GM13976 (cell line): Measurements from ENCODE around the gene CHMP2A.

Source experiments
- DNase-seq: peaks from one replicate; pipeline ENCODE4 v3.0.0; 2012; ENCODE audit warnings: low spot score
- CTCF ChIP-seq: IDR thresholded peaks from 2 replicates; pipeline ENCODE4 v1.5.1; 2012; ENCODE audit warnings: borderline replicate concordance, mild to moderate bottlenecking; ENCODE audit not compliant: insufficient read depth; ENCODE audit errors: extremely low read depth, missing control alignments, control extremely low read depth
- in situ Hi-C: fragments of 300-500 bp; cut with MboI; formaldehyde crosslinking; loops from one replicate; pipeline ENCODE4 v1.12.0; 2022; ENCODE audit warnings: low sequenced_read_pairs, mixed read lengths, inconsistent platforms; ENCODE audit not compliant: unreplicated experiment

CHMP2A gene

DNA sequence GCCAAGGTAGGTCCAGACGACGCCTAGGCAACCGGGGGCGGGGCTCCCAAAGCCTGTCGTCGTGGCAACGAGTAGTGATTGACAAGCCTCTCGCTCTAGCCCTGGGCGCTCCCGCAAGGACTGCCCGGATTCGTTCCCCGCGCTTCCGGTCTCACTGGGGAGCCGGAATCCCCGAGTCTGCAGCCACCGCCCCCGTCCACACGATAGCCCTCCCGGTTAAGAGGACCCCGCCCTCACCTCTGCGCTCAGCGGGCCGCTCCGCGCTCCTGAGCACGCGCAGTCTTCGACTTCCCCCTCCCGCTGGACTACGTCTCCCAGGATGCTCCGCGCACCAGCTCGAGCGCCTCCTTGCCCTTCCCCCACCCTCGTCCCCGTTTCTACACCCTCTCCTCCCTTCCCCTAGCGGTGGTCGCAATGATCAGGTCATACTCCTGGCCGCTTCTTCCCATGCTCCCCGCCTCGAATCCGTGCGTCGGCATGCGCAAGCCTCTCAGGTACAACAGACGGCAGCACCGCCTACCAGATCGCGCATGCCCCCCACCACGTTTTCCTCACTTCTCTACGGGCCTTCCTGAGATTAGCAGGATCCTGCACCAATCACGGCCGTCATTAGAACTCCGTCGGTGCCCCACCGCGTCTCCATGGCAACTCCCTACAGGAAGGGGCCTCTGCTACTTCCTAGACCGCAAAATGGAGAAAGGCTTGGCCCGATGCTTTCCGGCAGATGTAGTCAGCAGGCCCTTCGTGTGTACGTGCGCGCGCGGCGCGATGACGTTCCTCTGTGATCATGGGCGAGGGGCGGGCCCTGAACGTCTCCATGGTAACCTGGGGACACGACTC lies 18.1 kb upstream of the CHMP2A start, which contains the start of gene MZF1:
TSS of gene MZF1 (minus strand) at position 518 of the 840 bp plus-strand sequence. CDS start 1,946 bp downstream, outside the sequence.
- DNase-seq: peak; percentile 96
- TF ChIP-seq CTCF: peak; percentile 7
- in situ Hi-C loops: no loop called here

DNA sequence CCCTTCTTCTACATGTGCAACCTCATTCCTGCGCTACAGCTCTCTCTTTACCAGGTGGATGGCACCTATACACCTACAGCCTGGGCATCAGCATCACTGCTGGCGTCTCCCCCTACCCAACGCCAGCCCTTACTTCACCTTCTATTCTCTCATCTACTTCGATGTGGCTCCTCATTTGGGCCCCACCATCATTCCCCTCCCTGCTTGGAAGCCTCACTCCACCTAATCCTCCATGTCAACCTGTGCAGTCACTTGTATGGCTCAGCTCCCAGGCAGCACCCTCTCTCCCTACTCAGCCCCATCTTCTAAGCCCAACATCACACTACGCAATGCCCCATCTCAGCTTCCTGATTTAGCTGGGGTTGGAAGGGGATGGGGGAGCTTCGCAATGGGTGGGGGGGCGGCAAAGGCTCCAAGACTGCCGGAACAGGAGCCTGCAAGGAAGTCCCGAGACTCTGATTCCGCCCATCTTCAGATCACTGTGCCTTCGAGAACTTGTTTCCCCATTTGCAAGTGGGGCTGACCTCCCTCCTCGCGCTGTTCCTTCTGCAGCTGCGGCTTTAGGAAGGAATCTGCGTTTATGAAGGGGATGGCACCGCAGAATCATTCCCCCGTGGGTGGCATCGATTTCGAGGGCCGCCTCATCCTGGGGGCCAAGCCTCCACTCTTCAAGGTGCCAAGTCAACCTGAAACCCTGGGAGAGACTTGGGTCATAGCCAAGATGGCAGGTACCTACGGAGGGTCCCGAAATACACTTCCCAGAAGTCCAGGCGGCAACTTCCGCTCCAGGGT lies 17.3 kb upstream of the CHMP2A start:
- TF ChIP-seq CTCF: no peak
- no peak for DNase-seq
- in situ Hi-C loops: no loop called here

DNA sequence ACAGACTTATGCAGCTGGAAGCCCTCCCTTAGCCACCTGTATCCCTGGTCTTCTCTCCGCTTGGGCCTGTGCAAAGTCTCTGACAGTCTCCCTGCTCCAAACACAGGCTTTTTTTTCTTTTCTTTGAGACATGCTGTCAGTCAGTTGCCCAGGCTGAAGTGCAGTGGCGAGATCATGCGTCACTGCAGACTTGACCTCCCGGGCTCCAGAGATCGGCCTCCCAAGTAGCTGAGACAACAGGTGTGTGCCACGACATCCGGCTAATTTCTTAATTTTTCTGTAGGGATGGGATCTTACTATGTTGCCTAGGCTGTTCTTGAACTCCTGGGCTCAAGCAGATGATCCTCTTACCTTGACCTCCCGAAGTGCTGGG lies 16.7 kb upstream of the CHMP2A start:
- no peak for DNase-seq
- in situ Hi-C loops: no loop called here
- no peak for TF ChIP-seq CTCF

DNA sequence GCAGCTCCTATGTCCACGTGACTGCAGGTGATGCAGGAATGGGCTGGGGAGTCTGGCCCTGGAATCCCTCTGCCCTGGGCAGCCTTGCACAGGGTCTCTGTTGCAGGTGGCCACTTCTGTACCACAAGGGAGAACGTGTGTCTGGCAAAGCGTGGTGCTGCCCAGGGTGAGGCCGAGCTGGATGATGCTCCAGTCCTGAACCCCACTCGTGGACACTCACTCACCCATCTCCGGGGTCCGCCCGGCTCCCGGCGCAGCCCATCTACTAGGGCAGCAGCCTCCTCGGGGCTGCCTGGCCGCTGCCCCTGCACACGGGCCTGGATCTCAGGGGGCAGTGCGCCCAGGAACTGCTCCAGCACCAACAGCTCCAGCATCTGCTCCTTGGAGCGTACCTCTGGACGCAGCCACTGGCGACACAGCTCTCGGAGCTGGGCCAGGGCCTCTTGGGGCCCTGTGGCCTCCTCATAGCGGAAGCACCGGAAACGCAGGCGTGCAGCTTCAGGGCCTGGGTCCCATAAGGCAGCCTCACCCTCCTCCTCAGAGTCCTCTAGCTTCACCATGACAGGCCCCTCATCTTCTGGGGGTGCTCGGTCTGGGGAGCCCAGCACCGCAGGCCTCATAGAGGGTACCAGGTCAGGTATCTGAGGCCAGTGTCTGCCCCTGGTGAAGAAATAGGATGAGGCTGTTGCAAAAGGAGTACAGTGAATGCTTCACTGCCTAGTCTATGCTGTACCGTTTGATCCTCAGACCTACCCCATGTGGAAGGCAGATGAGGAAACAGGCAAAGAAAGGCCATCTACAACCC lies 16.1 kb upstream of the CHMP2A start:
- TF ChIP-seq CTCF: no peak
- DNase-seq: no peak
- in situ Hi-C loops: no loop called here

DNA sequence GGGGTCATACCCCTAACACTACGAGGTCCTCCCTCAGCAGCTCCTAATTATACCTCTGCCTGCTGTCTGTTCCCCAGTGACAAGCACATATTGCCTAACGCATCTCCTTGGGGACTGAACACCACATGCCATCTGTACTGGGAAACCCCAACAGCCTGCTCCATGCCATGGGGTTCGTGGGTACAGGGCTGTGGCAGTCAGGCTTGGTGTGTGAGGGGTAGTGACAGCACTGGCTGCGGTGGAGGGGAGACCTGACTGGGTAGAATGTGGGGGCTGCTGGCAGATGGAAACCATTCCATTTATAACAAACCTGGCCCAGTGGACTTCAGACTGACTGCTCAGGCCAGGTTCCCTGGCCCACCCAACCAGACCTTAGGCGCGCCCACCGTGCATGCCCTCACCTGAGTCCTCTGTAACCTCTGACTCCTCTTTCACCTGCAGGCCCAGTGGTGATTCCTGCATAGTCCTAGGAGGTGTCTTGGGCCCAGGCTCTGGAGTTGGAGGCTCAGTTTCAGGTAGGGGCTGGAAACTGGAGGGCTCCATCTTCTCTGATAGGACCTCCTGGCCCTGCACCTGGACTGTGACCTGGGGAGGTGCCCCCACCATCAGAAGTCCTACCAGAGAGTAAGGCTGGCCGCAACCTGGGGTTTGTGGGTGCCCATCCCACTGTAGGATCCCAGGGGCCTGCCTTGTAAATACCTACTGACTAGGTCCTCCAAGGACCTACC lies 15.2 kb upstream of the CHMP2A start:
- no peak for TF ChIP-seq CTCF
- in situ Hi-C loops: no loop called here
- no peak for DNase-seq
